SK-N-SH treated with all-trans-retinoic acid at 6 μM for 48 hours (cell line): ENCODE data around the gene EXOC4.

Experiments used
- ATAC-seq: fragments of 200-7000 bp; cut with Tn5 transposase; 3 replicates; pipeline ENCODE4 v1.9.1; 2020; ENCODE audit warnings: mild to moderate bottlenecking, moderate library complexity
- ARNTL ChIP-seq: fragments of 450-650 bp; formaldehyde crosslinking; IDR thresholded peaks from 2 replicates; pipeline ENCODE4 v1.5.0; 2020; ENCODE audit warnings: low read depth, mild to moderate bottlenecking, moderate library complexity, borderline replicate concordance
- BACH2 ChIP-seq: fragments of 250-450 bp; sonication (Bioruptor Pico); IDR thresholded peaks from 2 replicates; pipeline ENCODE4 v1.9.0; 2021; ENCODE audit warnings: mild to moderate bottlenecking, borderline replicate concordance
- CREB5 ChIP-seq: fragments of 250-450 bp; sonication (Bioruptor Pico); IDR thresholded peaks from 2 replicates; pipeline ENCODE4 v1.5.1; 2020; ENCODE audit warnings: low read depth, mild to moderate bottlenecking, moderate library complexity
- CSDC2 ChIP-seq: fragments of 250-450 bp; sonication (Bioruptor Pico); IDR thresholded peaks from 2 replicates; pipeline ENCODE4 v1.5.0; 2020; ENCODE audit warnings: mild to moderate bottlenecking, moderate library complexity
- CSRNP3 ChIP-seq: fragments of 250-450 bp; sonication (Bioruptor Pico); IDR thresholded peaks from 2 replicates; pipeline ENCODE4 v1.5.1; 2021; ENCODE audit warnings: mild to moderate bottlenecking, moderate library complexity
- ESRRG ChIP-seq: fragments of 250-450 bp; sonication (Bioruptor Pico); IDR thresholded peaks from 2 replicates; pipeline ENCODE4 v1.6.1; 2021; ENCODE audit warnings: mild to moderate bottlenecking
- GLIS3 ChIP-seq: fragments of 250-450 bp; sonication (Bioruptor Pico); IDR thresholded peaks from 2 replicates; pipeline ENCODE4 v1.5.0; 2020; ENCODE audit warnings: mild to moderate bottlenecking, moderate library complexity
- ISL1 ChIP-seq: fragments of 250-450 bp; sonication (Bioruptor Pico); IDR thresholded peaks from 2 replicates; pipeline ENCODE4 v2.1.2; 2022; ENCODE audit warnings: mild to moderate bottlenecking, moderate library complexity
- OSR1 ChIP-seq: fragments of 250-450 bp; sonication (Bioruptor Pico); IDR thresholded peaks from 2 replicates; pipeline ENCODE4 v1.8.0; 2022; ENCODE audit warnings: moderate library complexity, mild to moderate bottlenecking, inconsistent platforms
- PATZ1 ChIP-seq: fragments of 250-450 bp; sonication (Bioruptor Pico); IDR thresholded peaks from 2 replicates; pipeline ENCODE4 v1.8.0; 2020; ENCODE audit warnings: mild to moderate bottlenecking, moderate library complexity, borderline replicate concordance
- POU6F1 ChIP-seq: fragments of 250-450 bp; sonication (Bioruptor Pico); IDR thresholded peaks from 2 replicates; pipeline ENCODE4 v1.8.0; 2021; ENCODE audit warnings: low read depth, mild to moderate bottlenecking, moderate library complexity, borderline replicate concordance
- PPARA ChIP-seq: fragments of 250-450 bp; sonication (Bioruptor Pico); IDR thresholded peaks from 2 replicates; pipeline ENCODE4 v1.5.0; 2020; ENCODE audit warnings: mild to moderate bottlenecking, borderline replicate concordance
- RARB ChIP-seq: fragments of 250-450 bp; sonication (Bioruptor Pico); IDR thresholded peaks from 2 replicates; pipeline ENCODE4 v1.8.0; 2021; ENCODE audit warnings: mild to moderate bottlenecking, moderate library complexity
- SNAI2 ChIP-seq: fragments of 250-450 bp; sonication (Bioruptor Pico); IDR thresholded peaks from 2 replicates; pipeline ENCODE4 v1.5.0; 2020; ENCODE audit warnings: mild to moderate bottlenecking, moderate library complexity
- TCF4 ChIP-seq: fragments of 250-450 bp; sonication (Bioruptor Pico); IDR thresholded peaks from 2 replicates; pipeline ENCODE4 v1.8.0; 2021; ENCODE audit warnings: mild to moderate bottlenecking, moderate library complexity, borderline replicate concordance
- TOX ChIP-seq: fragments of 250-450 bp; sonication (Bioruptor Pico); IDR thresholded peaks from 2 replicates; pipeline ENCODE4 v1.8.0; 2021; ENCODE audit warnings: mild to moderate bottlenecking, moderate library complexity, borderline replicate concordance
- ZC3H10 ChIP-seq: fragments of 250-450 bp; sonication (Bioruptor Pico); IDR thresholded peaks from 2 replicates; pipeline ENCODE4 v1.5.1; 2021; ENCODE audit warnings: mild to moderate bottlenecking, moderate library complexity
- ZFP3 ChIP-seq: fragments of 250-450 bp; sonication (Bioruptor Pico); IDR thresholded peaks from 2 replicates; pipeline ENCODE4 v1.5.0; 2020; ENCODE audit warnings: mild to moderate bottlenecking, moderate library complexity
- ZFP30 ChIP-seq: fragments of 450-650 bp; formaldehyde crosslinking; IDR thresholded peaks from 2 replicates; pipeline ENCODE4 v1.5.0; 2022; ENCODE audit warnings: mild to moderate bottlenecking, moderate library complexity
- ZNF565 ChIP-seq: fragments of 450-650 bp; formaldehyde crosslinking; conservative IDR thresholded peaks from 2 replicates; pipeline ENCODE4 v1.5.0; 2020; ENCODE audit warnings: low read depth, mild to moderate bottlenecking, moderate library complexity
- ZNF70 ChIP-seq: fragments of 450-650 bp; formaldehyde crosslinking; IDR thresholded peaks from 2 replicates; pipeline ENCODE4 v1.5.0; 2020; ENCODE audit warnings: mild to moderate bottlenecking, moderate library complexity
- ZNF8 ChIP-seq: fragments of 450-650 bp; formaldehyde crosslinking; IDR thresholded peaks from 2 replicates; pipeline ENCODE4 v1.5.0; 2020; ENCODE audit warnings: mild to moderate bottlenecking, moderate library complexity

EXOC4 gene

GRCh38 chr7:133886086-133886485 is 633.2 kb downstream of the EXOC4 start:
- ATAC-seq: no peak

GRCh38 chr7:133886797-133887196 is 633.9 kb downstream of the EXOC4 start:
- peak; percentile 32; the same call in 2 of the 3 replicates for ATAC-seq
- no peak for TF ChIP-seq CREB5 (CRISPR knock-in tag)
- TF ChIP-seq ZC3H10 (CRISPR knock-in tag): no peak
- no peak for TF ChIP-seq PPARA (CRISPR knock-in tag)

More at GRCh38 chr7:133886086-133886485, 633.2 kb downstream of the EXOC4 start:
- TF ChIP-seq PPARA (CRISPR knock-in tag) (no peak), OSR1 (CRISPR knock-in tag) (no peak), ESRRG (no peak)

GRCh38 chr7:133887459-133887858 is 634.6 kb downstream of the EXOC4 start:
- peak; percentile 77 for ATAC-seq
- TF ChIP-seq PATZ1 (CRISPR knock-in tag): peak; percentile 88; the same call in 1 of the 2 replicates
- TF ChIP-seq ZNF70 (CRISPR knock-in tag): no peak
- no peak for TF ChIP-seq ESRRG
- TF ChIP-seq TCF4 (CRISPR knock-in tag): no peak
- 0 out of 2 replicates have a peak, but pooled peaks have one; percentile 18 for TF ChIP-seq BACH2 (CRISPR knock-in tag)
- no peak for TF ChIP-seq CSDC2
- TF ChIP-seq OSR1 (CRISPR knock-in tag): no peak
- no peak for TF ChIP-seq ARNTL (CRISPR knock-in tag)
- no peak for TF ChIP-seq TOX (CRISPR knock-in tag)
- no peak for TF ChIP-seq ZC3H10 (CRISPR knock-in tag)
- TF ChIP-seq GLIS3 (CRISPR knock-in tag): 0 out of 2 replicates have a peak, but pooled peaks have one; percentile 65
- peak; percentile 44 for TF ChIP-seq SNAI2 (CRISPR knock-in tag)
- no peak for TF ChIP-seq CSRNP3 (CRISPR knock-in tag)
- TF ChIP-seq ZFP30 (CRISPR knock-in tag): no peak
- TF ChIP-seq RARB: no peak
- no peak for TF ChIP-seq ZFP3 (CRISPR knock-in tag)
- TF ChIP-seq ZNF8: 0 out of 2 replicates have a peak, but pooled peaks have one; percentile 21
- no peak for TF ChIP-seq POU6F1 (CRISPR knock-in tag)
- TF ChIP-seq CREB5 (CRISPR knock-in tag): peak; percentile 34; the same call in 1 of the 2 replicates
- peak; percentile 68 for TF ChIP-seq ISL1 (CRISPR knock-in tag)
- no peak for TF ChIP-seq ZNF565 (CRISPR knock-in tag)
- TF ChIP-seq PPARA (CRISPR knock-in tag): no peak
